Measurements from ENCODE around the gene RALGAPA2. TPM values are rescaled to one million over a fixed set of nuclear protein-coding genes. Genes with fewer than 3 reads are reported as not detected.

RALGAPA2 gene
- polyA plus RNA-seq, 2 of the 4 experiments (the other 2 are of a cell fraction) = 4.0 to 4.7 TPM

GRCh38 chr20:20699144-20699543, 13.3 kb downstream of the RALGAPA2 start:
- ChIA-PET POLR2A (no interaction called here), CTCF (no interaction called here)
- ATAC-seq (peak; percentile 60 to 66; a peak in 5 of 6 replicates), DNase-seq (ENCODE audit: low read depth in 1 of 2, low spot score in 1 of 2) (peak in 1 of 2 experiments; percentile 40), FAIRE-seq (no peak)
- 3% methylated on average over 3 of the region's 3 CpGs for WGBS (ENCODE audit: missing lambda C conversion rate)
- H3K4me2 ChIP-seq = peak overlapping the region; percentile 23; the same call in 2 of the 3 replicates
- no peaks in the 10 kb centered on the region for H3K9me3 ChIP-seq
- no peak overlapping the region for H3K4me3 ChIP-seq
- TF ChIP-seq FOXS1 (CRISPR knock-in tag; IDR thresholded peaks at IDR 0.05) = no peak
- TF ChIP-seq JUNB (IDR thresholded peaks at IDR 0.05) = peak; percentile 53; the same call in 1 of the 2 replicates
- no peak for TF ChIP-seq HOXB5 (CRISPR knock-in tag; IDR thresholded peaks at IDR 0.05)
- no peak for TF ChIP-seq FOSL2 (IDR thresholded peaks at IDR 0.05)
- peak; percentile 33; the same call in 1 of the 2 replicates for TF ChIP-seq FOSL2 (CRISPR knock-in tag; IDR thresholded peaks at IDR 0.05)
- no peak for TF ChIP-seq KDM1A (IDR thresholded peaks at IDR 0.05; ENCODE audit: low read depth)
- H3K4me1 ChIP-seq = peaks cover 21% of the 10 kb centered on the region
- H3K27ac ChIP-seq = no peak overlapping the region

- ATAC-seq = peak in 1 of 2 experiments; percentile 52; a peak in 2 of 6 replicates
- POLR2A ChIA-PET = no interaction called here
These were observed 15.1 kb downstream of the RALGAPA2 start for GRCh38 chr20:20697325-20697845.

GRCh38 chr20:20695250-20695816, 17.1 kb downstream of the RALGAPA2 start:
- WGBS (ENCODE audit: missing lambda C conversion rate) = 93% methylated on average over 1 of the region's 1 CpG
- ChIA-PET POLR2A (no interaction called here), CTCF (interaction anchor here (1.7 to 2.2 kb wide), 2 partner anchors 10 to 810 kb away, joined by 5 to 7 read pairs; no protein-coding TSS in a partner anchor)
- FAIRE-seq = no peak
- peaks cover 21% of the 10 kb centered on the region for H3K4me1 ChIP-seq
- H3K4me2 ChIP-seq = no peak overlapping the region
- no peak; a peak in 1 of 6 replicates for ATAC-seq
- no peak overlapping the region for H3K27ac ChIP-seq
- no peak overlapping the region for H3K4me3 ChIP-seq
- no peak for TF ChIP-seq FOSB (CRISPR knock-in tag; IDR thresholded peaks at IDR 0.05)
- TF ChIP-seq RARB (CRISPR knock-in tag; IDR thresholded peaks at IDR 0.05) = no peak
- no peak for TF ChIP-seq SMC3 (IDR thresholded peaks at IDR 0.05)
- TF ChIP-seq BCL3 (IDR thresholded peaks at IDR 0.05) = no peak
- no peak for TF ChIP-seq ZSCAN20 (CRISPR knock-in tag; IDR thresholded peaks at IDR 0.05)
- no peak for TF ChIP-seq KDM1A (IDR thresholded peaks at IDR 0.05; ENCODE audit: low read depth)
- no peaks in the 10 kb centered on the region for H3K9me3 ChIP-seq
- DNase-seq (ENCODE audit: low read depth in 1 of 2, low spot score in 1 of 2) = no peak

More at GRCh38 chr20:20697325-20697845, 15.1 kb downstream of the RALGAPA2 start:
- 84% methylated on average over 4 of the region's 4 CpGs for WGBS (ENCODE audit: missing lambda C conversion rate)
- no peak for DNase-seq (ENCODE audit: low read depth in 1 of 2, low spot score in 1 of 2)
- H3K4me3 ChIP-seq = no peak overlapping the region
- H3K4me2 ChIP-seq = no peak overlapping the region
- CTCF ChIA-PET = interaction anchor here (1.4 kb wide), 1 partner anchor 21 kb away, joined by 3 read pairs; no protein-coding TSS in a partner anchor
- H3K27ac ChIP-seq = no peak overlapping the region
- no peaks in the 10 kb centered on the region for H3K9me3 ChIP-seq
- peaks cover 21% of the 10 kb centered on the region for H3K4me1 ChIP-seq
- no peak for FAIRE-seq
- TF ChIP-seq KDM1A (IDR thresholded peaks at IDR 0.05; ENCODE audit: low read depth) (no peak), HOXB5 (CRISPR knock-in tag; IDR thresholded peaks at IDR 0.05) (no peak), RFX5 (IDR thresholded peaks at IDR 0.05) (no peak), JUN (IDR thresholded peaks at IDR 0.05) (no peak), PBX3 (IDR thresholded peaks at IDR 0.05) (no peak), NR3C1 (IDR thresholded peaks at IDR 0.05) (no peak), ZFP36 (IDR thresholded peaks at IDR 0.05; ENCODE audit: borderline replicate concordance, partially characterized antibody) (no peak), HOXB13 (CRISPR knock-in tag; IDR thresholded peaks at IDR 0.05; ENCODE audit: low read depth) (no peak), BHLHE40 (IDR thresholded peaks at IDR 0.05; ENCODE audit: low read depth, low read length) (no peak), HOXA7 (CRISPR knock-in tag; IDR thresholded peaks at IDR 0.05) (no peak), POLR2A (IDR thresholded peaks at IDR 0.05; ENCODE audit: low read length) (no peak)
